HG03565 (cell line): Measurements from ENCODE around the gene TAF11L13.

Experiments
- ATAC-seq: cut with Tn5 transposase; IDR thresholded peaks from one replicate; pipeline ENCODE4 v1.9.1; 2021; ENCODE audit warnings: mild to moderate bottlenecking, moderate library complexity; ENCODE audit not compliant: unreplicated experiment

TAF11L13 gene

DNA sequence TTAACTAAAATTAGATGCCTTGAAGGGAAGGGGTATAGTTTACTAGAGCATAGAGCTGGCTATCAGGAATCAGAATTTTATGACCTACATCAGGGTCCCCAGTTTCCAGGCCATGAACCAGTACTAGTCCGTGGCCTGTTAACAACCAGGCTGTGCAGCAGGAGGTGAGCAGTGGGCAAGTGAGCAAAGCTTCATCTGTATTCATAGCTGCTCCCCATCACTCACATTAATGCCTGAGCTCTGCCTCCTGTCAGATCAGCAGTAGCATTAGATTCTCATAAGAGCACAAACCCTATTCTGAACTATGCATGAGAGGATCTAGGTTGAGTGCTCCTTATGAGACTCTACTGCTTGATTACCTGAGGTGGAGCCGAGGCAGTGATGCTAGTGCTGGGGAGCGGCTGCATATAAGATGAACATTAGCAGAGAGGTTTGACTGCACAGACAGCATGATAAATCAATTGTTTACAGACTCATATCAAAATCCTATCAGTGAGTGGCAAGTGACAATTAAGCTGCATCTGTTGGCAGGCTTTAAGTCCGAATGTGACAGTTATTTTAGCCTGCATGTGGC, 47.0 kb downstream of the TAF11L13 start:
- ATAC-seq, result no peak

DNA sequence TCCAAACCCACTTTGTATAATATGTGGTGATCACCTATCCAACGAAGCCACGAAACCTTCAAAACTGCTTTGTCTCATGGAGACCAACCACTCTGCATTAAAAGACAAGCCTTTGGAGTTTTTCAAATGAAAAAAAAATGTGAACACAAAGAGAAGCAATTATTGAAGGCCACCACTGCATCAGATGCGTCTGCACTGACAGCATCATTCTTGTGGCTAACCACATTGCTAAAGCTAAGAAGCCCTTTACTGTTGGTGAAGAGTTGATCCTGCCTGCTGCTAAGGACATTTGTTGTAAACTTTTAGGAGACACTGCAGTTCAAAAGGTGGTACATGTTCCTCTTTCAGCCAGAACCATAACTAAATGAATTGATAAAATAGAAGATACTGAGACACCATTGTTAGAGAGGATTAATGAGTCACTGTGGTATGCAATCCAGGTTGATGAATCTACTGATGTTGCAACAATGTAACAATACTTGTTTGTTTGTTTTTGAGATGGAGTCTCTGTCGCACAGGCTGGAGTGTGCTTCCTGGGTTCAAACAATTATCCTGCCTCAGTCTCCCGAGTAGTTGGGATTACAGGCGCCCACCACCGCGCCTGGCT, 47.8 kb downstream of the TAF11L13 start:
- no peak for ATAC-seq

DNA sequence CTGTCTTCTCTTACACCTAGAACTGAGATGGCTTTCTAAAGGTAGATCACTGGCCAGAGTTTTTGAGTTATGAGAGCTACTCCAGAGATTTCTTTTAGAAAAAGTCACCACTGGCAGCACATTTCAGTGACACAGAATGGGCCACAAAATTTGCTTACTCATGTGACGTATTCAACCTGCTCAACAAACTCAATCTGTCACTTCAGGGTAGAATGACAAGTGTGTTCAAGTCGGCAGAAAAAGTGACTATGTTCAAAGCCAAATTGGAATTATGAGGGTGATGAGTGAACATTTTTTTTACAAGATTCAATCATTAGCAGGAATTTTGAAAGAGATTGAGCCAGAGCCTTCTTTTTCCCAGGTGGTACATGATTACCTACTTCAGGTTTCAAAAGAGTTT, 48.8 kb downstream of the TAF11L13 start:
- no peak for ATAC-seq
